ENCODE data around the gene PPARGC1A. TPM values are rescaled to one million over a fixed set of nuclear protein-coding genes. Genes with fewer than 3 reads are reported as not detected.

Gene PPARGC1A
- total RNA-seq, 2 experiments from 2014 or later, result not detected

- Mint-ChIP-seq H3K4me3 (no peak overlapping the region), H3K9me3 (no peaks in the 10 kb centered on the region), H3K4me1 (ENCODE audit: low read depth) (no peaks in the 10 kb centered on the region), H3K36me3 (ENCODE audit: low read depth) (no peaks in the 10 kb centered on the region), H3K27ac (no peak overlapping the region), H3K27me3 (no peaks in the 10 kb centered on the region)
- TF ChIP-seq CTCF (IDR thresholded peaks at IDR 0.05), result no peak
- H3K4me1 ChIP-seq (ENCODE audit: insufficient read depth, low read length), result no peaks in the 10 kb centered on the region
- DNase-seq (no peak), ATAC-seq (ENCODE audit: poor library complexity) (no peak)
- CTCF ChIA-PET, result no interaction called here
- peaks cover 0 to 8% of the 10 kb centered on the region in 2 experiments for H3K9me3 ChIP-seq (ENCODE audit: control insufficient read depth in 1 of 2, insufficient read depth in 1 of 2, low read length in 2 of 2)
- no peaks in the 10 kb centered on the region for H3K27me3 ChIP-seq (ENCODE audit: control insufficient read depth in 1 of 2, insufficient read depth in 2 of 2, low read length in 2 of 2)
- no peak overlapping the region for H3K4me3 ChIP-seq (ENCODE audit: low read length)
- POLR2A ChIA-PET, result no interaction called here
- no peaks in the 10 kb centered on the region for H3K36me3 ChIP-seq (ENCODE audit: insufficient read depth, low read length)
- intact Hi-C loops (cut with DNase I, micrococcal nuclease), result no loop called here
- H3K27ac ChIP-seq (ENCODE audit: low read depth in 1 of 2, low read length in 2 of 2), result no peak overlapping the region
These were observed 42.3 kb upstream of the PPARGC1A start for GRCh38 chr4:23932186-23932585.

GRCh38 chr4:23931489-23931830 lies 41.6 kb upstream of the PPARGC1A start:
- no peaks in the 10 kb centered on the region for H3K9me3 Mint-ChIP-seq
- H3K36me3 ChIP-seq (ENCODE audit: insufficient read depth, low read length), result no peaks in the 10 kb centered on the region
- H3K36me3 Mint-ChIP-seq (ENCODE audit: low read depth), result no peaks in the 10 kb centered on the region
- H3K4me1 ChIP-seq (ENCODE audit: insufficient read depth, low read length), result no peaks in the 10 kb centered on the region
- no peak overlapping the region for H3K27ac ChIP-seq (ENCODE audit: low read depth in 1 of 2, low read length in 2 of 2)
- ChIA-PET POLR2A (interaction anchor here (0.7 kb wide), 1 partner anchor 16 kb away, joined by 3 read pairs; no protein-coding TSS in a partner anchor), CTCF (no interaction called here)
- no peaks in the 10 kb centered on the region for H3K4me1 Mint-ChIP-seq (ENCODE audit: low read depth)
- H3K4me3 ChIP-seq (ENCODE audit: low read length), result no peak overlapping the region
- ATAC-seq (ENCODE audit: poor library complexity) (no peak), DNase-seq (no peak)
- H3K4me3 Mint-ChIP-seq, result no peak overlapping the region
- H3K27me3 Mint-ChIP-seq, result no peaks in the 10 kb centered on the region
- H3K9me3 ChIP-seq (ENCODE audit: control insufficient read depth in 1 of 2, insufficient read depth in 1 of 2, low read length in 2 of 2), result peaks cover 0 to 6% of the 10 kb centered on the region in 2 experiments
- no peak for TF ChIP-seq CTCF (IDR thresholded peaks at IDR 0.05)
- intact Hi-C loops (cut with DNase I, micrococcal nuclease), result no loop called here
- no peaks in the 10 kb centered on the region for H3K27me3 ChIP-seq (ENCODE audit: control insufficient read depth in 1 of 2, insufficient read depth in 2 of 2, low read length in 2 of 2)
- no peak overlapping the region for H3K27ac Mint-ChIP-seq

DNA sequence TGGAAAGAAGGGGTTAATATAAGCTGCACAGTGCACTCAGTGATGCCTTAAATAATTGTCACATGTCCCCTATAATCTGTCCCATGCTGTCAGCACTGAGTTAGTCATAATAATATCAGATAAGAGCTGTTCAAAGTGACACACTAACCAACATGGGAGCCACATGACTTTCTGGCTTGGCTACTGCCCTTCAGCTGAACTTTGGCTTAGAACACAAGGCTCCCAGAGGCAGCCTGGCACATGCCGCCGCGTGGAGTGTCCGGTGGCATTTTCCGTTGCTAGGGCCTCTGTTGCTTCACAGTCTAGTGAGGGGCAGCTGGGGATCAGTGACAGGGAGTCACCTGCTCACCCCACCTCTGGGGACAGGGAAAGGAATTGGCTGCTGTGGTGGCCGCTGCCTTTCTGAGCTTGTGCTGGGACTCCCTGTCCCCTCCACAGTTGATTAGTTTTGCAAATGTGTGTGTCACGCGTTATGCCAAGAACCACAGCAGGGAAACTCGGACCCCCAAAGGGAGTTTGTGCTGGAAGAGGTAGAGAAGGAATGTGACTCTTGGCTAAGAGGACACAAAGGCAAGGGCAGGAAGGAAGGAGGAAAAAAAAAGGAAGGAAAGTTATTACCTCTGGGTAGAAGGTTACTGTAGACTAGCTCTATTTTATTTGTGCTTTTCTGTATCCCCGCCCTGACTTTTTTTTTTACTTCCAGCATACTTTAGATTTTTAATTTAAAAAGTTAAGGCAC lies 41.1 kb upstream of the PPARGC1A start:
- ChIA-PET POLR2A (interaction anchor here (0.7 kb wide), 1 partner anchor 16 kb away, joined by 3 read pairs; no protein-coding TSS in a partner anchor), CTCF (no interaction called here)
- H3K4me1 ChIP-seq (ENCODE audit: insufficient read depth, low read length), result no peaks in the 10 kb centered on the region
- no peaks in the 10 kb centered on the region for H3K27me3 ChIP-seq (ENCODE audit: control insufficient read depth in 1 of 2, insufficient read depth in 2 of 2, low read length in 2 of 2)
- H3K27me3 Mint-ChIP-seq, result no peaks in the 10 kb centered on the region
- no peaks in the 10 kb centered on the region for H3K9me3 Mint-ChIP-seq
- no peak overlapping the region for H3K4me3 ChIP-seq (ENCODE audit: low read length)
- peaks cover 0 to 4% of the 10 kb centered on the region in 2 experiments for H3K9me3 ChIP-seq (ENCODE audit: control insufficient read depth in 1 of 2, insufficient read depth in 1 of 2, low read length in 2 of 2)
- peak in 1 of 14 experiments; percentile 5 for DNase-seq
- no peak for TF ChIP-seq CTCF (IDR thresholded peaks at IDR 0.05)
- no peak for ATAC-seq (ENCODE audit: poor library complexity)
- no peak overlapping the region for H3K27ac Mint-ChIP-seq
- H3K4me3 Mint-ChIP-seq, result no peak overlapping the region
- H3K36me3 Mint-ChIP-seq (ENCODE audit: low read depth), result no peaks in the 10 kb centered on the region
- no peaks in the 10 kb centered on the region for H3K4me1 Mint-ChIP-seq (ENCODE audit: low read depth)
- H3K27ac ChIP-seq (ENCODE audit: low read depth in 1 of 2, low read length in 2 of 2), result no peak overlapping the region
- no peaks in the 10 kb centered on the region for H3K36me3 ChIP-seq (ENCODE audit: insufficient read depth, low read length)
- intact Hi-C loops (cut with DNase I, micrococcal nuclease), result no loop called here
